Neural progenitor cell (in vitro differentiated cells): ENCODE data around the gene ZC3H4.

Experiments
- CTCF ChIP-seq: fragments of 200-600 bp; sonication (generic); IDR thresholded peaks from 2 replicates; pipeline ENCODE4 v1.5.1; 2017; ENCODE audit warnings: antibody characterized with exemption, mild to moderate bottlenecking
- EZH2 ChIP-seq: fragments of 200-600 bp; sonication (generic); IDR thresholded peaks from 2 replicates; pipeline ENCODE4 v1.6.1; 2017; ENCODE audit warnings: antibody characterized with exemption, mild to moderate bottlenecking, moderate library complexity

- TF ChIP-seq CTCF = no peak
- no peak for TF ChIP-seq EZH2
These were observed 32.5 kb downstream of the ZC3H4 start for GRCh38 chr19:47081095-47081494.
